Measurements from ENCODE around the gene ZNF71. TPM values are rescaled to one million over a fixed set of nuclear protein-coding genes. Genes with fewer than 3 reads are reported as not detected.

Gene ZNF71
- total RNA-seq, 1 experiment from 2014 or later = 13.7 TPM

- CTCF ChIA-PET = no interaction called here
- TF ChIP-seq EZH2 (IDR thresholded peaks at IDR 0.05; ENCODE audit: borderline replicate concordance, low read depth, low read length, poor library complexity, severe bottlenecking) = no peak
- TF ChIP-seq, protein P1, sequence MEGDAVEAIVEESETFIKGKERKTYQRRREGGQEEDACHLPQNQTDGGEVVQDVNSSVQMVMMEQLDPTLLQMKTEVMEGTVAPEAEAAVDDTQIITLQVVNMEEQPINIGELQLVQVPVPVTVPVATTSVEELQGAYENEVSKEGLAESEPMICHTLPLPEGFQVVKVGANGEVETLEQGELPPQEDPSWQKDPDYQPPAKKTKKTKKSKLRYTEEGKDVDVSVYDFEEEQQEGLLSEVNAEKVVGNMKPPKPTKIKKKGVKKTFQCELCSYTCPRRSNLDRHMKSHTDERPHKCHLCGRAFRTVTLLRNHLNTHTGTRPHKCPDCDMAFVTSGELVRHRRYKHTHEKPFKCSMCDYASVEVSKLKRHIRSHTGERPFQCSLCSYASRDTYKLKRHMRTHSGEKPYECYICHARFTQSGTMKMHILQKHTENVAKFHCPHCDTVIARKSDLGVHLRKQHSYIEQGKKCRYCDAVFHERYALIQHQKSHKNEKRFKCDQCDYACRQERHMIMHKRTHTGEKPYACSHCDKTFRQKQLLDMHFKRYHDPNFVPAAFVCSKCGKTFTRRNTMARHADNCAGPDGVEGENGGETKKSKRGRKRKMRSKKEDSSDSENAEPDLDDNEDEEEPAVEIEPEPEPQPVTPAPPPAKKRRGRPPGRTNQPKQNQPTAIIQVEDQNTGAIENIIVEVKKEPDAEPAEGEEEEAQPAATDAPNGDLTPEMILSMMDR (conservative IDR thresholded peaks at IDR 0.05; ENCODE audit: low read depth, low read length) = no peak
- Histone ChIP-seq H3K36me3 (ENCODE audit: insufficient read depth, low read length, poor library complexity, severe bottlenecking) (peaks cover 12% of the 10 kb centered on the region), H3K4me1 (ENCODE audit: insufficient read depth, low read length, poor library complexity, severe bottlenecking) (no peaks in the 10 kb centered on the region), H3K9me3 (ENCODE audit: low read depth, low read length, poor library complexity, severe bottlenecking) (peaks cover 35% of the 10 kb centered on the region), H3K4me3 (ENCODE audit: low read depth, low read length, poor library complexity, severe bottlenecking) (no peak overlapping the region), H3K27me3 (replicated peaks; ENCODE audit: insufficient read depth, low read depth, low read length, poor library complexity) (no peaks in the 10 kb centered on the region), H3K27ac (ENCODE audit: low read depth, low read length, poor library complexity, severe bottlenecking) (no peak overlapping the region)
- intact Hi-C loops (cut with micrococcal nuclease; ENCODE audit: unreplicated experiment) = no loop called here
- POLR2A ChIA-PET (ENCODE audit: low non-redundant PET) = no interaction called here
- DNase-seq (ENCODE audit: low spot score) = no peak
- BruUV-seq (replicated peaks) = no TSS peak
Observed at GRCh38 chr19:56608274-56608964, 13.3 kb downstream of the ZNF71 start.

- no peak for DNase-seq (ENCODE audit: low spot score)
- Histone ChIP-seq H3K9me3 (ENCODE audit: low read depth, low read length, poor library complexity, severe bottlenecking) (peaks cover 18% of the 10 kb centered on the region), H3K4me1 (ENCODE audit: insufficient read depth, low read length, poor library complexity, severe bottlenecking) (no peaks in the 10 kb centered on the region), H3K36me3 (ENCODE audit: insufficient read depth, low read length, poor library complexity, severe bottlenecking) (peaks cover 4% of the 10 kb centered on the region), H3K27me3 (replicated peaks; ENCODE audit: insufficient read depth, low read depth, low read length, poor library complexity) (no peaks in the 10 kb centered on the region), H3K4me3 (ENCODE audit: low read depth, low read length, poor library complexity, severe bottlenecking) (no peak overlapping the region), H3K27ac (ENCODE audit: low read depth, low read length, poor library complexity, severe bottlenecking) (no peak overlapping the region)
- CTCF ChIA-PET = no interaction called here
- TF ChIP-seq, protein P1 (conservative IDR thresholded peaks at IDR 0.05; ENCODE audit: low read depth, low read length) = no peak
- TF ChIP-seq EZH2 (IDR thresholded peaks at IDR 0.05; ENCODE audit: borderline replicate concordance, low read depth, low read length, poor library complexity, severe bottlenecking) = no peak
- intact Hi-C loops (cut with micrococcal nuclease; ENCODE audit: unreplicated experiment) = no loop called here
- no TSS peak for BruUV-seq (replicated peaks)
- POLR2A ChIA-PET (ENCODE audit: low non-redundant PET) = no interaction called here
Observed at GRCh38 chr19:56611288-56611687, 16.2 kb downstream of the ZNF71 start.

DNA sequence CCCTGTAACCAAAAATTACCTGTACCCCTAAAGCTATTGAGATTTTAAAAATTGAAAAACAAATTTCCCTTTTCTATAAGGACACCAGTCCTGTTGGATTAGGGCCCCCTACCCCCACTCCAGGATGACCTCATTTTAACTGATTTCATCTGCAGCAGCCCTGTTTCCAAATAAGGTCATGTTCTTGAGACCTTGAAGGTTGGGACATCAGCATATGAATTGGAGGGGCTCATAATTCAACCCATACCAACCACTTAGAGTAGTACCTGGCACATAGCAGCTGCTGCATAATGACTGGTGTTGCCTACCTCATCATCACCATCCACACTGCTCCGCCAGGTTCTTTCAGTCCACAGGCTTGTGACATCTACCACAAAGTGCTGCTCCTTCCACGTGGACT, 17.6 kb downstream of the ZNF71 start:
- ChIA-PET CTCF (no interaction called here), POLR2A (ENCODE audit: low non-redundant PET) (no interaction called here)
- no peak for TF ChIP-seq EZH2 (IDR thresholded peaks at IDR 0.05; ENCODE audit: borderline replicate concordance, low read depth, low read length, poor library complexity, severe bottlenecking)
- TF ChIP-seq, protein P1 (conservative IDR thresholded peaks at IDR 0.05; ENCODE audit: low read depth, low read length) = no peak
- H3K9me3 ChIP-seq (ENCODE audit: low read depth, low read length, poor library complexity, severe bottlenecking) = peaks cover 16% of the 10 kb centered on the region
- DNase-seq (ENCODE audit: low spot score) = no peak
- no peak overlapping the region for H3K27ac ChIP-seq (ENCODE audit: low read depth, low read length, poor library complexity, severe bottlenecking)
- H3K4me1 ChIP-seq (ENCODE audit: insufficient read depth, low read length, poor library complexity, severe bottlenecking) = no peaks in the 10 kb centered on the region
- H3K4me3 ChIP-seq (ENCODE audit: low read depth, low read length, poor library complexity, severe bottlenecking) = no peak overlapping the region
- BruUV-seq (replicated peaks) = no TSS peak
- intact Hi-C loops (cut with micrococcal nuclease; ENCODE audit: unreplicated experiment) = no loop called here
- no peaks in the 10 kb centered on the region for H3K27me3 ChIP-seq (replicated peaks; ENCODE audit: insufficient read depth, low read depth, low read length, poor library complexity)
- peaks cover 4% of the 10 kb centered on the region for H3K36me3 ChIP-seq (ENCODE audit: insufficient read depth, low read length, poor library complexity, severe bottlenecking)

Measured in A673 (cell line).